ENCODE data around the gene MECP2. TPM values are rescaled to one million over a fixed set of nuclear protein-coding genes. Genes with fewer than 3 reads are reported as not detected.
A peak's percentile ranks its signal among the peaks of the same experiment; 100 is the strongest.

Gene MECP2
- total RNA-seq, 1 donor from 2014 or later: 27.0 TPM

- DNase-seq: no peak
Measured at GRCh38 chrX:154059729-154060245, 37.7 kb downstream of the MECP2 start.

GRCh38 chrX:154059231-154059630 lies 38.3 kb downstream of the MECP2 start:
- DNase-seq: no peak

- DNase-seq: no peak
Measured at GRCh38 chrX:154058214-154058997, 39.1 kb downstream of the MECP2 start.

- DNase-seq: no peak
Measured at GRCh38 chrX:154057791-154058190, 39.7 kb downstream of the MECP2 start.

- no peak for DNase-seq
Measured at GRCh38 chrX:154056770-154057241, 40.7 kb downstream of the MECP2 start.

GRCh38 chrX:154051201-154051810 lies 46.2 kb downstream of the MECP2 start:
- peak; percentile 26 for DNase-seq

GRCh38 chrX:154050113-154050495 lies 47.4 kb downstream of the MECP2 start:
- no peak for DNase-seq

- no peak for DNase-seq
Measured at GRCh38 chrX:154049209-154050112, 48.1 kb downstream of the MECP2 start.

- DNase-seq: no peak
Measured at GRCh38 chrX:154048398-154048797, 49.1 kb downstream of the MECP2 start.

GRCh38 chrX:154046940-154047610 lies 50.4 kb downstream of the MECP2 start:
- DNase-seq: no peak

GRCh38 chrX:154046031-154046781 lies 51.3 kb downstream of the MECP2 start:
- DNase-seq: no peak

- DNase-seq: no peak
Measured at GRCh38 chrX:154044091-154044490, 53.4 kb downstream of the MECP2 start.

- DNase-seq: no peak
Measured at GRCh38 chrX:154043003-154043763, 54.3 kb downstream of the MECP2 start.

- no peak for DNase-seq
Measured at GRCh38 chrX:154040863-154041262, 56.7 kb downstream of the MECP2 start.

GRCh38 chrX:154040307-154040756 lies 57.2 kb downstream of the MECP2 start:
- no peak for DNase-seq

GRCh38 chrX:154039577-154039976 lies 57.9 kb downstream of the MECP2 start:
- DNase-seq: no peak

GRCh38 chrX:154038656-154039055 lies 58.9 kb downstream of the MECP2 start:
- no peak for DNase-seq

GRCh38 chrX:154037754-154038153 lies 59.8 kb downstream of the MECP2 start:
- DNase-seq: no peak

- DNase-seq: no peak
Measured at GRCh38 chrX:154036513-154036912, 61.0 kb downstream of the MECP2 start.

- DNase-seq: no peak
Measured at GRCh38 chrX:154033848-154034247, 63.7 kb downstream of the MECP2 start.
